ENCODE data around the gene GPR89A.
"Not testable (repeated sequence)": the region's sequence is repeated elsewhere in the genome, so short reads cannot be mapped to it uniquely, and the experiment has no call there.

The GPR89A gene

DNA sequence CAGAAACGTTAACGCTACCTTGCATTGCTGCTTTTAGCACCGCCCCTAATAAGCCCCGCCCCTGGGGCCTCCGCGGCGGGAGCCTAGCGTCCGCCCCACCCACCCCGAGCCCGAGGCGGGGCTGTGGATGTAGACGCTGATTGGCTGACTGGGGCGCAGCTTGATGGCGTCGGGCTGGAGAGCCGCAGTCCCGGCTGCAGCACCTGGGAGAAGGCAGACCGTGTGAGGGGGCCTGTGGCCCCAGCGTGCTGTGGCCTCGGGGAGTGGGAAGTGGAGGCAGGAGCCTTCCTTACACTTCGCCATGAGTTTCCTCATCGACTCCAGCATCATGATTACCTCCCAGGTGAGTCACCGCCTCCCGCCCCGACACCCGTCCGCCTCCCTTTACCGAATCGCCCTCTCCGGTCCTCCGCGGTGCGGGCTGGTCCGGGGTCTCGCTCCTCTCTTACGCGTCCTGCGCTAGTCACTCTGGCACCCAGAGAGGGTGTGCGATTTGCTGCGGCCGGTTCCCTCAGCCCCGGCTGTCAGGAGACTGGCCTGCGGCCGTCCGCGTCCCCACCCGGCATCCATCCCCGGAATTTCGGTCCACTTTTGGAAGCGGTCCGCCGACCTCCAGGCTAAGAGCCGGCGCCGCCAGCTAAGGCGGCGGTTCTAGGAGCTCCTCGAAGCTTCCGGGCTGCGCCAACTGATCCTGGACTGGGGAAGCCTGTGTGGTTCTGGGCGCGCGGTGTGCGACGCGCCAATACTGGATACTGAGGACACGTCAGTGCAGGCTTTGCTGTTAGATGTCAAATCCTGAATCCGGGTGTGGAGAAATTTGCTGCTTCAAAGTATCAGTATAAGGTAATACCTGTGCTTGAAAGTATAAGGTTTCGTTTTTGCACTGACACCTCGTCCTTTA, at the start of gene GPR89A:
GPR89A (plus strand) TSS at position 156 of the 901 bp plus-strand sequence; CDS start at position 302, 146 bp downstream.
- peak; percentile 94 for FAIRE-seq

GRCh38 chr1:145586820-145587219, 21.0 kb upstream of the GPR89A start:
- not testable (repeated sequence) for FAIRE-seq

GRCh38 chr1:145590806-145591205, 17.0 kb upstream of the GPR89A start:
- not testable (repeated sequence) for FAIRE-seq

DNA sequence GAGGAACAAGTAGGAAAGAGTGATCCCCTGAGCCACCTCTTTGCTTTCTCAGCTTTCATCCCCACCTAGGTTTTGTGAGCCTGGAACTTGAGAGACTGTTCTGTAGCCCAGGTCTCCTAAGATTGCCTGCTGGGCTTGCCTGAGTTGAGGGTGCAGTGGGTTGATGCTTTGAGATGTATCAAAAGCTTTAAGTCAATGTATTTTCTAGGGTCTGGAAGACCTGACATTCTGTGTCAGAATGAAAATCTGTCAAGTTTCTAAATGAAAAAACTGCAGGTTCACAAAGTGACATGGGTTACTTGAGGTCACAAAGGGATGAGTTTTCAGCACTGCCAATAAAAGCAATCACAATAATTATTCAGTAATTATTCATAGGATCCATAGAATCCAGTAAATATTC, 15.4 kb upstream of the GPR89A start:
- FAIRE-seq: not testable (repeated sequence)

DNA sequence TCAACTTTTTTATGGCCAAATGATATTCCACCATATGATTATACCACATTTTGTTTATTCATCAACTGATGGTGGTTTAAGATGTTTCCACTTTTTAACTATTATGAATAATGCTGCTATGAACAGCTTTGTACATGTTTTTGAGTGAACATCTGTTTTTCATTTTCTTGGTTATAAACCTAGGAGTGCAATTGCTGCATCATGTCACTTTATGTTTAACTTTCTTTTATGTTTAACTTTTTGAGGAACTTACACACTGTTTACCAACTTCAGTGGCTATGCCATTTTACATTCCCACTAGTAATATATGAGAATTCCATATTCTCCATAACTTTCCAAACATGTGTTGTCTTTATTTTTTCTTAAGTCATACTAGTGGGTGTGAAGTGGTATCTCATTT, 12.4 kb upstream of the GPR89A start:
- FAIRE-seq: not testable (repeated sequence)

DNA sequence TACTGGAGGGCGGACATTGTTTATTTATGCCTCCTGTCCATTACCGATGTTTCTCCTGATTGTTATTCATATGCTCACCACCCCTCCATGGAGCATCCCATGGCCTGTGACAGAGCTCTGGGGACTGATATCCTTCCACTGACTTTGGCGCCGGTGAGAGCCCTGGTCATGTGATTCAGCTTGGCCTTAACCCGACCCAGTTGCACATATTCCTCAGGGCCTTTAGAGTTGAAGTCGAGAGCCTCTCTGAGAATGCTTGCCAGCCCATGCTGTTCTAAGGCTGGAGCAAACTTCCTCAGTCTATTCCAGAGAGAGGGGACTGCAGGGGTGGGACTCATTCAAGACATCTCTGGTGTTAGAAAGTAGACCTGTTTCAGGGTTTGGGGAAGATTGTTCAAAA, 11.6 kb upstream of the GPR89A start:
- FAIRE-seq: not testable (repeated sequence)

DNA sequence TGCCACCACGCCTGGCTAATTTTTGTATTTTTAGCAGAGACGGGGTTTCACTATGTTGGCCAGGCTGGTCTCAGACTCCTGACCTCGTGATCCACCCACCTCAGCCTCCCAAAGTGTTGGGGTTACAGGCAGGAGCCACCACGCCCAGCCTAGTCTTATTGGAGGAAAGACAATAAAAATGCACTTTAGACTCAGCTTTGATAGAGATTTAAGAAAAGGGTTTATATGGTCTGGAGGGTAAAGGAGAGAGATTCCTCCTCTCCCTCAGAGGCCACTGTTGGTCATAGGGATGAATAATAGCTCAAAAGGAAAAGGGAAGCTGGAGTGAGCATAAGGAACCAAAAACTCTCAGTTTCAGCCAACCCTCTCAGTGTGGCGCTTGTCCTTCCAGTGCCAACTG, 8.4 kb upstream of the GPR89A start:
- FAIRE-seq: not testable (repeated sequence)

DNA sequence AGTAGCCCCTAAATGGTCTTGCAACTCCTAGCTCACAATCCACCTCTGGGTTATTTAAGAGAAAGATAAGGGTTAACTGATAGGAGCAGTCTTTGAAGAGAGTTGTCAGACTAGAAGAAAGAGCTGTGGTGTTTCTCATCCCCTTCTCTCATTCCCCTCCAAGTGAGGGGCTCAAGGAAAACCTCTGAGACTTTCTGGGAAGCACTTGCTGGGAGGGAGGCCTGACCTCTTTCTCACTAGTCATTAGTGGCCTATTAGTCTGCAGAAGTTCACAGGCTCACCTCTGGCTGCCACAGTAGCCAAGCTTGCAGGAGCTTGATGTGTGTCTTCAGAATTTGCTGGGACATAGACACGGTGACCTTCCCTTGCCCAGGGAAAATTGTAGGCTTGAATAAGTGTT, 6.2 kb upstream of the GPR89A start:
- no peak for FAIRE-seq

- FAIRE-seq: not testable (repeated sequence)
Measured at GRCh38 chr1:145606840-145607239, 948 bp upstream of the GPR89A start.

- FAIRE-seq: not testable (repeated sequence)
Measured at GRCh38 chr1:145607289-145607688, 499 bp upstream of the GPR89A start.

DNA sequence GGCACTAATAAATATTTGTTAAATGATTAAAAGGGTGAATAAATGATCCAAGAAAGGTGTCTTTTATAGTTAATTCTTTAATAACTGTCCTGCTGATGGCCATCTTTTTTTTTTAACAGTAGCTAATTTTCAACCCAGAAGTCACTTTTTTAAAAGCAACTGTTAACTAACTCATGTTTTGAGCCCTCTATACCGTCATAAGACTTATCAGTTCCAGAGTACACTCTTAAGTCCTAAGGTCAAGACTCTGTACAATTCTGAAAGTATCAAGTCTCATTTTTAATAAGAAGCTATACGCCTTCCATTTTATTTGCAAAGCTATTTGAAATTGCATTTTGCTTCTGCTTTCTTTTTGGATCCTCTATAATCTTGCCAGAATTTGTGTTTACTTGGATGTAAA, 3.0 kb downstream of the GPR89A start:
- not testable (repeated sequence) for FAIRE-seq

DNA sequence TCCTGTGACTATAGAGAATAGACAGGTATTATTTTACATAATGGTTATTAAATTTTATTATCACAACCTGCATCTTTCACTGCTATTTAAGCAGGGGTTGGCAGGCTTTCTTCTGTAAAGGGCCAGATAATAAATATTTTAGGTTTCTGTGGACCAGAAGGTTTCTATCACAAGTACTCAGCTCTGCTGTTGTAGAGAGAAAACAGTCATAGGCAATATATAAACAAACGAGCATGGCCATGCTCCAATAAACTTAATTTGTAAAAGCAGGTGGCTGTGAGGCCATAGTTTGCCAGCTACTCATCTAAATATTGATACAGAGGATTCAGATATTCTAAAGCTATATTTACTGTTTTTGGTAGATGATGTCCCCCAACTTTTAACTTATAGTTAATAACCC, 12.3 kb downstream of the GPR89A start:
- FAIRE-seq: not testable (repeated sequence)

DNA sequence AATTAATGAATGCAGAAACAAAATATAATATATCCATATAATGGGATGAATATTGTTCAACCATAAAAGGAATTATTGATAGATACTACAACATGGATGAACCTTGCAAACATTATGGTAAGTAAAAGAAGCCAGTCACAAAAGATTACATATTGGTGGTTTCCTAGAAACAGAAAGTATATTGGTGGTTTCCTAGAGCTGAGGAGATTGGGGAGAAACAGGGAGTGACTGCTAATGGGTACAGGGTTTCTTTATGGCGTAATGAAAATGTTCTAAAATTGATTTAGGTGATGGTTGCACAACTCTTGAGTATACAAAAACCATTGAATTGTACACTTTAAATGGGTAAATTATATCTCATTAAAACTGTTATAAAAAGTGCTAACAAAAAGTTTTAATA, 14.4 kb downstream of the GPR89A start:
- not testable (repeated sequence) for FAIRE-seq

GRCh38 chr1:145636237-145636636, 28.4 kb downstream of the GPR89A start:
- peak; percentile 36 for FAIRE-seq

DNA sequence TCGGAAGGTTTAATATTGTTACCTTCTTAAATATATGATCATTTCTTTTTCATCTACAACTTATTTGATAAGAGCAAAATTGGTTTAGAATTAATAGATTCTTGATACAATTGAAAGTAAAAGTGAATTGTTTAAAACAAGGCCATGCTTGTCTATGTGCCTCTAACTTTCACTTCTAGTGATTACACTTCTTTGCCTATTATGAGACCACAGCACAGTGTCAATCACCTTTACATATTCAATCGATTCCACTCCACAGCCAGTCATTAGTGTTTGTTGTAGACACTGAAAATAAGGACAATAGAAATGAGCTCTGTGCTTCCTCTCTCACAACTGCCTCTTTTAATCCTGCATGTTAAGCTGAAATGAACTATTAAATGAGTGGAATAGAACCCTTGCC, 34.1 kb downstream of the GPR89A start:
- not testable (repeated sequence) for FAIRE-seq

DNA sequence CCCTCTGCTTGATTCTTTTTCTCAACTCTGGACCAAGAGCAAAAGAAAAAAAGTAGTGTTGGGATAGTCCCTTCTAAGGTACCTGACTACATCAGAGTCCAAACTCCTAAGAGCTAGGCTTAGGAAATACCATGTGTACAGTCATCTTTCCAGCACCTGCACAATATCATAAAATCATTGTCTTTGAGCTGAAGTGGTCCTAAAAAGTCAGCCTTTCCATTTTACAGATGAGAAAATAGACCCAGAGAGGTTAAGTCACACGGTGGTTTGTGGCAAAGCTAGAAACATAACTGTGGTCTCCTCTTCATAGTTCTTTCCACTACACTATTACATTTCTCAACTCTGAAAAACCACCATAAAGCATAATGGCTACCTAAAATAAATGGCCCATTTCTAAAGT, 36.2 kb downstream of the GPR89A start:
- not testable (repeated sequence) for FAIRE-seq

DNA sequence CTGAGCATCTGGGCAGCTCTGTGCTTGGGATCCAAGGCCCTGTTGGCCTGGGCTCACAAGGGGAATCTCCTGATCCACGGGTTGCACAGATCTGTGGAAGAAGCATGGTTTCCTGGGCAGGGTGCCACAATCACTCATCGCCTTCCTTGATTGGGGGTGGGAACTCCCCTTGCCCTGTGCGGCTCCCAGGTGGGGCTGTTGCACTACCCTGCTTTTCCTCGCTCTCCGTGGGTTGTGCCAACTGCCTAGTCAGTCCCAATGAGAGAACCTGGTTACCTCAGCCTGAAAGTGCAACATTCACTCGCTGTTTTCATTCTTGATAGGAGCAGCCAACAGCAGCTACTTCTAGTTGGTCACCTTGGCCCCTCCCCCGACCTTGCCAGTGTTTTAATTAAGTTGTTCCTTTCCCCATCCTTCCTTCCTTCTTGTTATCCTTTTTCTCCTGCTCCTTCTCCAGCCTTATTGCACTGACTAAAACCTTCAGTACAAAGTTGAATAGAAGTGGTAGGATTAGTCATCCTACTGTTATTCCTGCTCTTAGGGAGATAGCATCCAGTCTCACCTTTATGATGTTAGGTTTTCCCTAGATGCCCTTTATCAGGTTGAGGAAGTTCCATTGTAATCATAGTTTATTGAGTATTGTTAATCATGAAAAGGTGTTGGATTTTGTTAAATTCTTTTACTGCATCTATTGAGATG, 48.6 kb downstream of the GPR89A start:
- FAIRE-seq: not testable (repeated sequence)

DNA sequence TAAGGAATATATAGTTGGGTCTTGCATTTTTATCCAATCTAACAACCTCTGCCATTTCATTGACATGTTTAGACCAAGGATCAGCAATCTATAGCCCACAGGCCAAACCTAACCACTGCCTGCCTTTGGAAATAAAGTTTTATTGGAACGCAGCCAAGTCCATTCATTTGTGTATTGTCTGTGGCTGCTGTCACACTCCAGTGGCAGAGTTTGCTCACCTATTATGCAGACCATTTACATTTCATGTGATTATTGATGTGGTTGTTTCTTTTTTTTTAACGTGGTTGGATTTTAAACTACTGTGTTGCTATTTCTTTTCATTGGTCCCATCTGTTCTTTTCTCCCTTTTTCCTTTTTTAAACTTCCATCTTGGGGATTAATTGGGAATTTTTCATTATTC, 54.7 kb downstream of the GPR89A start:
- FAIRE-seq: not testable (repeated sequence)

GRCh38 chr1:145665015-145665414, 57.2 kb downstream of the GPR89A start:
- not testable (repeated sequence) for FAIRE-seq

DNA sequence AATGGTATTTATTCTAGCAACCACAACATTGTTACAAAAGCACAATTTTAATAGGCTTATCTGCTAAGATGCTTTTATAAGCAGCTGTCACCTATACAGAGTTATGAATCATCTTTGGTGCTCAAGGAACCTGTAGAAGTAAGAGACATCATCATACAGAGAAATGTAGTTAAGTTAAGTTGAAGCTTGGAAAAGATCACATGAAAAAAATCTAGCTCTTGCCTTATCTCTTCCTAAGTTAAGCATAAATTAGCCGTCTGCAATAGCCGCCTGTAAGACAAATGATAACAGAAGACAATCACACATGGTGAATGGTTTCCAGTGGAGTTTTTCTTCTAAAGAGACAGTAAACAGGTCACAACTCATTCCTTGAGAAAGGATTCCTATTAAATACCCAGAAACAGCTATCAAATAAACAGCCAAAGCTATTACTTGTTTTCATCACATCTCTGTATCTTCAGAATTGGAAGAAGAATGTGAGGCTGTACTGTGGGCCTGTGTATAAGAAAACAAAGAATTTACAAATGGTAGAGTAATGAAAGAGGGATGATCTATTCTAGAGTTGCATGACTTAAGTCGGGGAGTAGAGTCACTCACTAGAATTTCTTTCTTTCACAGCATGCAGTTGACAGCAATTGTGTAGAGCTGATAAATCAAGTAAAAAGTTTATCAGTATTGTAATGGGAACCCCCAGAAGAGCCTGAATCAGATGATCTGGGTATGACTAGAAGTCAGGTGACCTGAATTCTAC, 63.4 kb downstream of the GPR89A start:
- FAIRE-seq: not testable (repeated sequence)

GRCh38 chr1:145673217-145673616, 65.4 kb downstream of the GPR89A start:
- FAIRE-seq: not testable (repeated sequence)

GRCh38 chr1:145684858-145685257, 77.1 kb downstream of the GPR89A start:
- FAIRE-seq: not testable (repeated sequence)

DNA sequence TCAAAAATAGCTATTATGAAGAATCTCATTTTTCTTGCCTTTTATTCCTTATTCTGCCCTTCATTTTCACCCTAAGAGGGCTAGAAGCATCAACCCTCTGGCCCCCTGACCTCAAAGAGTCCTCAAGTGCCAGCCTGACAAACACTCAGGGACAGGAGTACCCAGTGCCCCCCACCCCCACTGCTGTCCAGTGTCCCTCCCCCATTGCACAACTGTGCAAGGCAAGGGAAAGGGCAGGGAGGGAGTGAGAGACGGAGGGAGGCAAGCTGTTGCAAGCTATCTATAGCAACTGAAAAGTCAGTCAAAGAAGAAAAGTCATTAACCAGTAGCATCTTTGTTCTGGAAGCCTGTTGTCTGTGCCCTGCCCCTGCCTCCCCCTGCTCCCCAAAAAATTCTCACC, 78.3 kb downstream of the GPR89A start:
- not testable (repeated sequence) for FAIRE-seq

Measured in colon (tissue), 2 donors.